Kidney epithelial cell (primary cell): Measurements from ENCODE around the gene ELAVL4. TPM values are rescaled to one million over a fixed set of nuclear protein-coding genes. Genes with fewer than 3 reads are reported as not detected.

Experiments
- DNase-seq: peaks from one replicate; pipeline ENCODE4 v3.0.0-alpha.2; 2010; ENCODE audit warnings: low read depth
- H3K27me3 ChIP-seq: 2 replicates; pipeline ENCODE4 v1.6.0; 2011; ENCODE audit warnings: low read length; ENCODE audit not compliant: control insufficient read depth, insufficient read depth
- H3K36me3 ChIP-seq: 2 replicates; pipeline ENCODE4 v1.5.1; 2011; ENCODE audit warnings: low read length; ENCODE audit not compliant: control insufficient read depth, insufficient read depth
- H3K4me3 ChIP-seq: 2 replicates; pipeline ENCODE4 v1.5.1; 2011; ENCODE audit warnings: low read depth, mild to moderate bottlenecking, control low read depth, low read length
- CTCF ChIP-seq: IDR thresholded peaks from 2 replicates; pipeline ENCODE4 v1.5.1; 2011; ENCODE audit warnings: mild to moderate bottlenecking, moderate library complexity, low read length, control low read depth, inconsistent platforms; ENCODE audit not compliant: insufficient read depth, poor library complexity, severe bottlenecking
- total RNA-seq: library from RNA; depleted of rRNA; stranded (reverse); fragments of >200 nt; gene quantifications from 2 replicates; pipeline ENCODE4 v1.2.3, GENCODE V29; 2015

Gene ELAVL4
- total RNA-seq, 1 donor from 2014 or later = 0.13 TPM

- Histone ChIP-seq H3K4me3 (no peak overlapping the region), H3K27me3 (peaks cover 1% of the 10 kb centered on the region), H3K36me3 (no peaks in the 10 kb centered on the region)
- DNase-seq = no peak
- no peak for TF ChIP-seq CTCF
Measured at GRCh38 chr1:50098591-50099021, 10.1 kb upstream of the ELAVL4 start.

DNA sequence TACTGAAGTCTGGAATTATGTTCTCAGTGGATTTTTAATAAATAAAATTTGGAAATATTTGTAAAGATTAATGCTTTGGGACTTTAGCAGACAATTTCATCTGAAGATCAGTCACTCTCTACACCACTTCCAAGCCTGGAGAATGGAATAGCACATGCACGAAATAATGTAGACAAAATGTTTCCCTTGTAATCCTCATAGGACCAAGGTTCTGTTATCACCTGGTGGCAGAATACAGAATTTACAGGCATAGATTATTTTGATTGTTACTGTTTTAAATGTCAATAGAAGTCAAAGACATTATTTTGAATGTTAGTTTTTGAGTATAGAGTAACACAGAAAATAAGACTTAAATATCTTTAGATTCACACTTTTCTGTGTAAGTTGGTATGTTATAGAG is 9.1 kb upstream of the ELAVL4 start:
- DNase-seq = no peak
- Histone ChIP-seq H3K4me3 (no peak overlapping the region), H3K27me3 (peaks cover 4% of the 10 kb centered on the region), H3K36me3 (no peaks in the 10 kb centered on the region)
- TF ChIP-seq CTCF = no peak

GRCh38 chr1:50103615-50104081 is 5.1 kb upstream of the ELAVL4 start:
- DNase-seq = no peak
- TF ChIP-seq CTCF = no peak
- Histone ChIP-seq H3K27me3 (peaks cover 7% of the 10 kb centered on the region), H3K4me3 (no peak overlapping the region), H3K36me3 (no peaks in the 10 kb centered on the region)

GRCh38 chr1:50105433-50105832 is 3.3 kb upstream of the ELAVL4 start:
- no peak for DNase-seq
- peaks cover 22% of the 10 kb centered on the region for H3K27me3 ChIP-seq
- no peaks in the 10 kb centered on the region for H3K36me3 ChIP-seq
- TF ChIP-seq CTCF = no peak
- H3K4me3 ChIP-seq = no peak overlapping the region

- TF ChIP-seq CTCF = no peak
Measured at GRCh38 chr1:50106095-50106761, 2.5 kb upstream of the ELAVL4 start.

DNA sequence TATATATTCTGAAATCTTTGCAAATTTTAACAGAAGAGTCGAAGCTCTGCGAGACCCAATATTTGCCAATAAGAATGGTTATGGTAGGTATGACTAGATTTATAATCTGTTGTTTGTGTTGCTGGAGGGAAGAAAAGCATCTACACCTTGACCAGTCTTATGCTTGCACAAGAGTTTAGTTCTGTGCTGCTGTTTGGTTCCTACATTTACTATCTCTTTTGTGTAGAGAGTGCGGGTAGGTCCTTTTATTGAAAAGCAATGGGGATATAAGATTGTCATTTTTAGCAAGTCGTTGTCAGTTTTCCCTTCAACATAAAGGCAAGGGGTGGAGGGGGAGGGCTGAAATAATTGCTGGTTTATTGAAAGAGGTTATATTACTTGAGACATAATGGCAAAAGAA is 396 bp downstream of the ELAVL4 start:
- Histone ChIP-seq H3K27me3 (peaks cover 22% of the 10 kb centered on the region), H3K36me3 (no peaks in the 10 kb centered on the region), H3K4me3 (no peak overlapping the region)
- no peak for DNase-seq
- no peak for TF ChIP-seq CTCF

More at GRCh38 chr1:50106095-50106761, 2.5 kb upstream of the ELAVL4 start:
- H3K27me3 ChIP-seq = peaks cover 27% of the 10 kb centered on the region
- no peak overlapping the region for H3K4me3 ChIP-seq
- H3K36me3 ChIP-seq = no peaks in the 10 kb centered on the region
- no peak for DNase-seq
